GM12891 (cell line): ENCODE results near the gene C20orf173.

Experiments
- POLR2A ChIP-seq: IDR thresholded peaks from 2 replicates; pipeline ENCODE4 v1.6.1; 2011; ENCODE audit warnings: low read depth, low read length, control low read depth
- POLR2AphosphoS5 ChIP-seq: IDR thresholded peaks from 2 replicates; pipeline ENCODE4 v1.6.1; 2011; ENCODE audit warnings: low read depth, low read length, control low read depth
- SPI1 ChIP-seq: IDR thresholded peaks from 2 replicates; pipeline ENCODE4 v1.6.1; 2011; ENCODE audit warnings: low read depth, low read length, control low read depth
- TAF1 ChIP-seq: IDR thresholded peaks from 2 replicates; pipeline ENCODE4 v1.6.1; 2011; ENCODE audit warnings: low read depth, low read length, control low read depth

DNA sequence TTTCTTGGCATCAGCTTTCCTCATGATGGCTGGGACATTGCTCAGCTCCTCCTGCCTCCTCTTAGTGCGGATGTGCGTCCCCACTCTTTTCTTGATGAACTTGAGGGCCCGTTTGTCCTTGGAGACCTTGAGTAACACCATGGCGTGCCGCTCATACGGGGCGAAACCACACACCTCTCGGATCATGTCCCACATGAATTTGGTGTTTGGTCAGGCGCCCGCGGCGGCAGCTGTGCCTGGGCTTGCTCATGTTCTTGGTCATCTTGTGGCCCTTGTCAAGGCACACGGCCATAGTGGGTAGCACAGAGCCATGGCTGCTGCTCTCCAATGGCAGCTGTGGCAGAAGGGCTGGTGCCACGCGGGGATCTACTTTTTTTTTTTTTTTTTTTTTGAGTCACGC is 15.0 kb upstream of the C20orf173 start:
- TF ChIP-seq TAF1 (no peak), POLR2A (no peak), SPI1 (no peak), POLR2AphosphoS5 (no peak)
